Tibial nerve (tissue), 4 donors: ENCODE results near the gene ZNF333.
"Not testable (repeated sequence)": the region's sequence is repeated elsewhere in the genome, so short reads cannot be mapped to it uniquely, and the experiment has no call there.

Experiments
- EP300 ChIP-seq, 2 donors: sonication (generic); formaldehyde crosslinking; IDR thresholded peaks; one replicate each; pipeline ENCODE4 v1.6.1; 2017; ENCODE audit warnings: antibody characterized with exemption in 2 of 2, mild to moderate bottlenecking in 1 of 2
- TF ChIP-seq, protein P1 (sequence below), 5 experiments: fragments of 200-600 bp in 3 of 5; fragments of 450-650 bp in 2 of 5; sonication (generic) in 3 of 5; IDR thresholded peaks; one replicate each; pipeline ENCODE4 v1.5.1; 2016 to 2019; ENCODE audit warnings: antibody characterized with exemption in 5 of 5, mild to moderate bottlenecking in 3 of 5, moderate library complexity in 2 of 5

DNA sequence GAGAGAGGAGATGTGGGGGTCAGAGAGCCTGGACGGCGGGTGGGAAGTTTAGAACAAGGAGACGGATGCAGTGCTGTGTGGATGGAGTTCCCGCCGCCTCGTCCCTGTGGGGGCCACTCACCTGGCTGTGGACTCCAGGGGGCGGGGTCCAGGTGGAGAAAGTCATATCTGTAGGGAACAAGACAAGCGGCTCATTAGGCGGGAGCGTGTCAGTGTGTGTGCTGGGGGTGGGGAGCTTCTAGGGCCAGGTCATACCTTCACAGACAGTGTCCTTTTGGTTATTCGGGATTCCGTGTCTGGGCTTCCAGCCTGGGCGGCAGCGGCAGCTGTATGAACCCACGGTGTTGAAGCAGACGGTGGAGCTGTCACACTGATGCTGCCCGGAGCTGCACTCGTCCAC is 75.6 kb downstream of the ZNF333 start:
- TF ChIP-seq, protein P1, sequence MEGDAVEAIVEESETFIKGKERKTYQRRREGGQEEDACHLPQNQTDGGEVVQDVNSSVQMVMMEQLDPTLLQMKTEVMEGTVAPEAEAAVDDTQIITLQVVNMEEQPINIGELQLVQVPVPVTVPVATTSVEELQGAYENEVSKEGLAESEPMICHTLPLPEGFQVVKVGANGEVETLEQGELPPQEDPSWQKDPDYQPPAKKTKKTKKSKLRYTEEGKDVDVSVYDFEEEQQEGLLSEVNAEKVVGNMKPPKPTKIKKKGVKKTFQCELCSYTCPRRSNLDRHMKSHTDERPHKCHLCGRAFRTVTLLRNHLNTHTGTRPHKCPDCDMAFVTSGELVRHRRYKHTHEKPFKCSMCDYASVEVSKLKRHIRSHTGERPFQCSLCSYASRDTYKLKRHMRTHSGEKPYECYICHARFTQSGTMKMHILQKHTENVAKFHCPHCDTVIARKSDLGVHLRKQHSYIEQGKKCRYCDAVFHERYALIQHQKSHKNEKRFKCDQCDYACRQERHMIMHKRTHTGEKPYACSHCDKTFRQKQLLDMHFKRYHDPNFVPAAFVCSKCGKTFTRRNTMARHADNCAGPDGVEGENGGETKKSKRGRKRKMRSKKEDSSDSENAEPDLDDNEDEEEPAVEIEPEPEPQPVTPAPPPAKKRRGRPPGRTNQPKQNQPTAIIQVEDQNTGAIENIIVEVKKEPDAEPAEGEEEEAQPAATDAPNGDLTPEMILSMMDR (IDR thresholded peaks at IDR 0.05) = not testable (repeated sequence)
- TF ChIP-seq EP300 (IDR thresholded peaks at IDR 0.05) = not testable (repeated sequence)
